ENCODE results near the gene TTC7B. TPM values are rescaled to one million over a fixed set of nuclear protein-coding genes. Genes with fewer than 3 reads are reported as not detected.
A peak's percentile ranks its signal among the peaks of the same experiment; 100 is the strongest.

The TTC7B gene
- total RNA-seq, 1 donor from 2014 or later: 20.6 TPM

- peaks cover 39% of the 10 kb centered on the region for H3K4me1 Mint-ChIP-seq
- no peak overlapping the region for H3K4me3 Mint-ChIP-seq
- H3K36me3 ChIP-seq: no peaks in the 10 kb centered on the region
- peaks cover 4% of the 10 kb centered on the region for H3K27me3 Mint-ChIP-seq (ENCODE audit: insufficient read depth, low read depth)
- H3K4me2 ChIP-seq: no peak overlapping the region
- no peaks in the 10 kb centered on the region for H3K79me2 ChIP-seq (ENCODE audit: low read depth)
- no peak overlapping the region for H2AFZ ChIP-seq (replicated peaks)
- no peak overlapping the region for H3K27ac ChIP-seq
- TF ChIP-seq EZH2phosphoT487 (IDR thresholded peaks at IDR 0.05): no peak
- no peak for TF ChIP-seq EZH2 (IDR thresholded peaks at IDR 0.05)
- no peaks in the 10 kb centered on the region for H3K9me3 Mint-ChIP-seq
- no peak overlapping the region for H3K27ac Mint-ChIP-seq
- H3F3A ChIP-seq (ENCODE audit: low read depth): no peaks in the 10 kb centered on the region
- H3K9ac ChIP-seq: no peak overlapping the region
- peaks cover 5% of the 10 kb centered on the region for H3K36me3 Mint-ChIP-seq
- no peaks in the 10 kb centered on the region for H3K27me3 ChIP-seq
- H3K4me1 ChIP-seq: peaks cover 14% of the 10 kb centered on the region
- H3K9me3 ChIP-seq (ENCODE audit: low read depth): no peaks in the 10 kb centered on the region
- no peaks in the 10 kb centered on the region for H4K20me1 ChIP-seq (ENCODE audit: low read depth)
- no peak overlapping the region for H3K4me3 ChIP-seq
- no peak for DNase-seq (ENCODE audit: low spot score)
Observed at GRCh38 chr14:90627478-90627877, 188.8 kb downstream of the TTC7B start.

DNA sequence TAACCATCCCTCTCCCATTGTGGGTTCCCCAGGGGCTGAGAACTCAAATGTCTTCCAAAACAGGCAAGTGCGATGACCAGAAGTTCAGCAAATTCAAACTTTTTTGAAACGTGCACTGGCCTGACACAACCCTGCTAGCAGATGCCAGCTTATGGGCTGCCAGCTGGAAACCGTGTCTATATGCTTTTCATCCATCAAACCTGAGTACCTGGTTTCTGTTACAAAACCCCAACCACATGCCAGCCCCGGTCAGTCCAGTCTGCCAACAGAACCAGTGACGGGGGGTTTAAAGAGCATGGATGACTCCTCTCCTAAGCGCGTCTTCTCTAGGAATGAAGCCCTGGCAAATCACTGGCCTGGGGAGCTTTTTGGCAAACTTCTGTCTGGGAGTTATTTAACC, 189.7 kb downstream of the TTC7B start:
- H3K4me1 ChIP-seq: peaks cover 14% of the 10 kb centered on the region

GRCh38 chr14:90625445-90625844, 190.8 kb downstream of the TTC7B start:
- Histone ChIP-seq H2AFZ (replicated peaks) (no peak overlapping the region), H3K4me2 (no peak overlapping the region), H3F3A (ENCODE audit: low read depth) (no peaks in the 10 kb centered on the region), H3K9me3 (ENCODE audit: low read depth) (no peaks in the 10 kb centered on the region), H3K4me1 (peaks cover 14% of the 10 kb centered on the region), H3K9ac (no peak overlapping the region), H3K27me3 (no peaks in the 10 kb centered on the region), H4K20me1 (ENCODE audit: low read depth) (no peaks in the 10 kb centered on the region), H3K79me2 (ENCODE audit: low read depth) (no peaks in the 10 kb centered on the region), H3K27ac (no peak overlapping the region), H3K36me3 (no peaks in the 10 kb centered on the region), H3K4me3 (no peak overlapping the region)
- H3K27me3 Mint-ChIP-seq (ENCODE audit: insufficient read depth, low read depth): peaks cover 3% of the 10 kb centered on the region
- no peaks in the 10 kb centered on the region for H3K9me3 Mint-ChIP-seq
- no peak overlapping the region for H3K27ac Mint-ChIP-seq
- TF ChIP-seq, protein P1, sequence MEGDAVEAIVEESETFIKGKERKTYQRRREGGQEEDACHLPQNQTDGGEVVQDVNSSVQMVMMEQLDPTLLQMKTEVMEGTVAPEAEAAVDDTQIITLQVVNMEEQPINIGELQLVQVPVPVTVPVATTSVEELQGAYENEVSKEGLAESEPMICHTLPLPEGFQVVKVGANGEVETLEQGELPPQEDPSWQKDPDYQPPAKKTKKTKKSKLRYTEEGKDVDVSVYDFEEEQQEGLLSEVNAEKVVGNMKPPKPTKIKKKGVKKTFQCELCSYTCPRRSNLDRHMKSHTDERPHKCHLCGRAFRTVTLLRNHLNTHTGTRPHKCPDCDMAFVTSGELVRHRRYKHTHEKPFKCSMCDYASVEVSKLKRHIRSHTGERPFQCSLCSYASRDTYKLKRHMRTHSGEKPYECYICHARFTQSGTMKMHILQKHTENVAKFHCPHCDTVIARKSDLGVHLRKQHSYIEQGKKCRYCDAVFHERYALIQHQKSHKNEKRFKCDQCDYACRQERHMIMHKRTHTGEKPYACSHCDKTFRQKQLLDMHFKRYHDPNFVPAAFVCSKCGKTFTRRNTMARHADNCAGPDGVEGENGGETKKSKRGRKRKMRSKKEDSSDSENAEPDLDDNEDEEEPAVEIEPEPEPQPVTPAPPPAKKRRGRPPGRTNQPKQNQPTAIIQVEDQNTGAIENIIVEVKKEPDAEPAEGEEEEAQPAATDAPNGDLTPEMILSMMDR (IDR thresholded peaks at IDR 0.05): no peak
- TF ChIP-seq EZH2 (IDR thresholded peaks at IDR 0.05) (no peak), EZH2phosphoT487 (IDR thresholded peaks at IDR 0.05) (no peak)
- peaks cover 8% of the 10 kb centered on the region for H3K36me3 Mint-ChIP-seq
- H3K4me3 Mint-ChIP-seq: no peak overlapping the region
- peaks cover 31% of the 10 kb centered on the region for H3K4me1 Mint-ChIP-seq
- DNase-seq (ENCODE audit: low spot score): no peak

More for the DNA sequence above, 189.7 kb downstream of the TTC7B start:
- Histone ChIP-seq H3K27ac (no peak overlapping the region), H3K4me3 (no peak overlapping the region), H4K20me1 (ENCODE audit: low read depth) (no peaks in the 10 kb centered on the region), H3K9ac (no peak overlapping the region), H3K36me3 (no peaks in the 10 kb centered on the region), H3K27me3 (no peaks in the 10 kb centered on the region), H3K4me2 (no peak overlapping the region), H3K9me3 (ENCODE audit: low read depth) (no peaks in the 10 kb centered on the region), H2AFZ (replicated peaks) (no peak overlapping the region), H3K79me2 (ENCODE audit: low read depth) (no peaks in the 10 kb centered on the region), H3F3A (ENCODE audit: low read depth) (no peaks in the 10 kb centered on the region)
- peaks cover 8% of the 10 kb centered on the region for H3K36me3 Mint-ChIP-seq
- peak overlapping the region; percentile 17 for H3K27ac Mint-ChIP-seq
- peaks cover 31% of the 10 kb centered on the region for H3K4me1 Mint-ChIP-seq
- no peak for DNase-seq (ENCODE audit: low spot score)
- TF ChIP-seq, protein P1 (IDR thresholded peaks at IDR 0.05): no peak
- TF ChIP-seq EZH2 (IDR thresholded peaks at IDR 0.05) (no peak), EZH2phosphoT487 (IDR thresholded peaks at IDR 0.05) (no peak)
- H3K27me3 Mint-ChIP-seq (ENCODE audit: insufficient read depth, low read depth): peaks cover 4% of the 10 kb centered on the region
- no peaks in the 10 kb centered on the region for H3K9me3 Mint-ChIP-seq
- H3K4me3 Mint-ChIP-seq: no peak overlapping the region

DNA sequence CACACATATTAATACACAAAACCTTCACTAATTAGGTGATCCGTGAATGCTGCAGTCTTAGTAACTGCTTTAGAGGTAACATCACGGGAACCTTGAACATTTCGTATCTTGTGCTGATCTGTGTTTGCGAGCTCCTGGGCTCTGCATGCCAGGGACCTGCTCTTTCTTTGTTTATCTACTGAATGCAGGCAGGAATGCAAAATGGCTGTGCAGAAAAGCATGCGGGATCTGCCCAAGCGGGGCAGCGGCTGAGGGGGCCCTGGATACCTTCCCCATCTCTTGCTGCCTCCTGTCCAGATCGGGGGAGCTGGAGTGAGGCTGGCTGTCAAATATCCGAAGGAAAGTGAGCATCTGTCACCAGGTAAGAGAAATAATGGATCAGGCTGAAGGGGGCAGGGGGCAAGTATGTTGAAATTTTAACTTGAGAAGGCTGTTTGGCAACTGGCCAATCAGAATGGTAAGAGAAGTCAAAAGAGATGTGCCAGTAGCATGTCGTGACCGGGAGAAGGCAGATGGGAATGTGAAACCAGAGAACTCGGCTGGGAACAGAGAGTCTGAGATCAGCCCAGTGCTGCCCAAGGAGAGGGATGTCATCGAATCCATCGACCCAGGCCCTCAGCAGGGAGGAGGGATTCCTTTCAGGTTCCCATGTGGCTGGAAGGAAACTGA, 191.4 kb downstream of the TTC7B start:
- no peaks in the 10 kb centered on the region for H3K9me3 ChIP-seq (ENCODE audit: low read depth)
- H3F3A ChIP-seq (ENCODE audit: low read depth): no peaks in the 10 kb centered on the region
- H4K20me1 ChIP-seq (ENCODE audit: low read depth): no peaks in the 10 kb centered on the region
- peak; percentile 68 for DNase-seq (ENCODE audit: low spot score)
- H3K27me3 ChIP-seq: no peaks in the 10 kb centered on the region
- H3K27ac Mint-ChIP-seq: peak overlapping the region; percentile 97
- peaks cover 8% of the 10 kb centered on the region for H3K36me3 Mint-ChIP-seq
- H3K9me3 Mint-ChIP-seq: no peaks in the 10 kb centered on the region
- H3K79me2 ChIP-seq (ENCODE audit: low read depth): no peaks in the 10 kb centered on the region
- TF ChIP-seq EZH2 (IDR thresholded peaks at IDR 0.05): no peak
- no peak for TF ChIP-seq EZH2phosphoT487 (IDR thresholded peaks at IDR 0.05)
- TF ChIP-seq, protein P1 (IDR thresholded peaks at IDR 0.05): no peak
- H3K27ac ChIP-seq: no peak overlapping the region
- H2AFZ ChIP-seq (replicated peaks): peak overlapping the region; percentile 30
- H3K4me3 ChIP-seq: no peak overlapping the region
- no peak overlapping the region for H3K9ac ChIP-seq
- peaks cover 2% of the 10 kb centered on the region for H3K27me3 Mint-ChIP-seq (ENCODE audit: insufficient read depth, low read depth)
- no peak overlapping the region for H3K4me2 ChIP-seq
- H3K4me1 ChIP-seq: peaks cover 14% of the 10 kb centered on the region
- peaks cover 30% of the 10 kb centered on the region for H3K4me1 Mint-ChIP-seq
- no peak overlapping the region for H3K4me3 Mint-ChIP-seq
- no peaks in the 10 kb centered on the region for H3K36me3 ChIP-seq

Data from neural progenitor cell (in vitro differentiated cells).